ENCODE data around the gene H2BK1. TPM values are rescaled to one million over a fixed set of nuclear protein-coding genes. Genes with fewer than 3 reads are reported as not detected.

H2BK1 gene
- polyA plus RNA-seq, 1 experiment, result not detected

DNA sequence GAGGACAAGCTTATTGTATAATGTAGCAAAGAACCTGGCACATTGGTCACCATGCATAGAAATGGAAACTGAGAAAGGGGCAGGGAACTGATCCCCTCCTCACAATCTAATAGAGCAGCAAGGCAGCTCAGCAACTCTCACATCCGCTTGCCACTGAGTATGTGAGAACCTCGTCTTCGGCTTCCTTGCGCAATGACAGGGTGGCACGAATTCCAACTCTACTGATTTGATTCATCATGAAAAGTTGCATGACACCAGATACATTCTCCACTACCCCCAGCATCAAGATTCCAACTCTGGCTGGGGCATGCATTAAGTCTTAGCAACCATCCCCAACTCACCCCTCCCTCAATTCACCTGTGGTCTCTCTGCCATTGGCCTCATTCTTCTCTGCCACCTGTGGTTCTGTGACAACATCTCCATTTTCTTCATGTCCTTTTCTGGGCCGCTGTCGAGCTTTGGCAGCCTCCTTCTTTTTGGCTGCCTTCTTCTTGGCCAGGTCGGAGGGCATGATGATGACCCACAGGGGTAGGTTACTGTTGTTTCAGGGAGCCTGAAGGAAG lies 15.7 kb upstream of the H2BK1 start:
- ChIA-PET POLR2A (no interaction called here), CTCF (interaction anchor here (0.9 to 8.4 kb wide), 3 partner anchors 18 to 115 kb away, joined by 3 to 64 read pairs (median 6); no protein-coding TSS in a partner anchor)
- H3K27ac ChIP-seq (ENCODE audit: low read depth, low read length), result no peak overlapping the region

GRCh38 chr7:151223728-151224127 lies 13.4 kb upstream of the H2BK1 start:
- Histone ChIP-seq H3K4me3 (ENCODE audit: low read depth, low read length) (no peak overlapping the region), H3K9me3 (ENCODE audit: control insufficient read depth, insufficient read depth, low read length) (no peaks in the 10 kb centered on the region), H3K27ac (ENCODE audit: low read depth, low read length) (no peak overlapping the region), H3K27me3 (ENCODE audit: control insufficient read depth, insufficient read depth, low read length) (no peaks in the 10 kb centered on the region)
- ChIA-PET POLR2A (no interaction called here), CTCF (interaction anchor here (1.2 to 8.4 kb wide), 2 partner anchors 20 to 80 kb away, joined by 3 to 64 read pairs; no protein-coding TSS in a partner anchor)
- TF ChIP-seq, protein P1, sequence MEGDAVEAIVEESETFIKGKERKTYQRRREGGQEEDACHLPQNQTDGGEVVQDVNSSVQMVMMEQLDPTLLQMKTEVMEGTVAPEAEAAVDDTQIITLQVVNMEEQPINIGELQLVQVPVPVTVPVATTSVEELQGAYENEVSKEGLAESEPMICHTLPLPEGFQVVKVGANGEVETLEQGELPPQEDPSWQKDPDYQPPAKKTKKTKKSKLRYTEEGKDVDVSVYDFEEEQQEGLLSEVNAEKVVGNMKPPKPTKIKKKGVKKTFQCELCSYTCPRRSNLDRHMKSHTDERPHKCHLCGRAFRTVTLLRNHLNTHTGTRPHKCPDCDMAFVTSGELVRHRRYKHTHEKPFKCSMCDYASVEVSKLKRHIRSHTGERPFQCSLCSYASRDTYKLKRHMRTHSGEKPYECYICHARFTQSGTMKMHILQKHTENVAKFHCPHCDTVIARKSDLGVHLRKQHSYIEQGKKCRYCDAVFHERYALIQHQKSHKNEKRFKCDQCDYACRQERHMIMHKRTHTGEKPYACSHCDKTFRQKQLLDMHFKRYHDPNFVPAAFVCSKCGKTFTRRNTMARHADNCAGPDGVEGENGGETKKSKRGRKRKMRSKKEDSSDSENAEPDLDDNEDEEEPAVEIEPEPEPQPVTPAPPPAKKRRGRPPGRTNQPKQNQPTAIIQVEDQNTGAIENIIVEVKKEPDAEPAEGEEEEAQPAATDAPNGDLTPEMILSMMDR (IDR thresholded peaks at IDR 0.05; ENCODE audit: low read depth, low read length), result no peak
- no peak for DNase-seq (ENCODE audit: low read depth, low spot score)

More for the DNA sequence above, 15.7 kb upstream of the H2BK1 start:
- no peaks in the 10 kb centered on the region for H3K9me3 ChIP-seq (ENCODE audit: control insufficient read depth, insufficient read depth, low read length)
- peak overlapping the region; percentile 91 for H3K4me3 ChIP-seq (ENCODE audit: low read depth, low read length)
- no peak for DNase-seq (ENCODE audit: low read depth, low spot score)
- H3K27me3 ChIP-seq (ENCODE audit: control insufficient read depth, insufficient read depth, low read length), result no peaks in the 10 kb centered on the region
- TF ChIP-seq, protein P1 (IDR thresholded peaks at IDR 0.05; ENCODE audit: low read depth, low read length), result no peak

DNA sequence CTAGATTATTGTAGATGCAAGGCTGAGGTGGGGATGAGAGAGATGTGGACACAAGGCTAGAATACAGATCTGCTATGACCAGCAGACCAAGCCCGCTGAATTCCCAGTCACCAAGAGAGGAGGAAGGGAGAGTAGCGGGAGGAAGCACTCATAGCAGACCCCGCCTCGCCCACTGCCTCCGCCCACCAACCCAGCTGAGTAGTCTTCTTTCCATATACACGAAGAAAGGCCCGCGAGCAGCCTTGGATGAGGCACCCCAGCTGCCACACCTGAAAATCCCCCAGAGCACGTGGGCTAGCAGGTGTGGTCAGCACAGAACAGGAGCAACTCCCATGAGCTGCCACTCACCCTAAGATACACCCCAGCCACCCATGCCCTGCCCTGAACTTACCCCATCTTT lies 7.9 kb upstream of the H2BK1 start:
- Histone ChIP-seq H3K27ac (ENCODE audit: low read depth, low read length) (no peak overlapping the region), H3K9me3 (ENCODE audit: control insufficient read depth, insufficient read depth, low read length) (no peaks in the 10 kb centered on the region), H3K27me3 (ENCODE audit: control insufficient read depth, insufficient read depth, low read length) (no peaks in the 10 kb centered on the region), H3K4me3 (ENCODE audit: low read depth, low read length) (no peak overlapping the region)
- ChIA-PET CTCF (interaction anchor here (1.1 kb wide), 1 partner anchor 26 kb away, joined by 6 read pairs; no protein-coding TSS in a partner anchor), POLR2A (no interaction called here)
- TF ChIP-seq, protein P1 (IDR thresholded peaks at IDR 0.05; ENCODE audit: low read depth, low read length), result no peak
- DNase-seq (ENCODE audit: low read depth, low spot score), result no peak

GRCh38 chr7:151215396-151215795 lies 5.1 kb upstream of the H2BK1 start:
- no peak for DNase-seq (ENCODE audit: low read depth, low spot score)
- POLR2A ChIA-PET, result no interaction called here

DNA sequence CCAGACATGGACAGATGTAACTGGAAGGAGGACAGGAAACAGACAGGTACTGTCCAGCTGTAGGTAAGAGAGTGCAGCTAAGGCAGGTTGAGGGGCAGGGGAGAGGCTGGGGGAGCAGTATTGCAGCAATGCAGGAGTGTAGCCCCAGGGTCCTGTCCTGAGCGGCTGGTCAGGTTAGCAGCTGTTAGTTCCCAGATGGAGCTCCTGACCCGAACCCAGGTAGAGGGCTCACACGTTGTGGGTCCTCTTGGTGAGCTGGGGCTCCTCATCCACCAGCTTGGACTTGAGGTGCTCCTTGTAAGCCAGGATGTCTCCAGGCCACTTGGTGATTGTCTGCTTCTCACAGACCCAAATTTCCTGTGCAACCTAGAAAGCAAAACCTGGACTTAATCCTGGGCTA lies 3.5 kb upstream of the H2BK1 start:
- ChIA-PET CTCF (interaction anchor here (0.6 to 1.1 kb wide), 2 partner anchors 13 to 90 kb away, joined by 3 to 4 read pairs; no protein-coding TSS in a partner anchor), POLR2A (no interaction called here)

More at GRCh38 chr7:151215396-151215795, 5.1 kb upstream of the H2BK1 start:
- TF ChIP-seq, protein P1 (IDR thresholded peaks at IDR 0.05; ENCODE audit: low read depth, low read length), result no peak
- Histone ChIP-seq H3K4me3 (ENCODE audit: low read depth, low read length) (no peak overlapping the region), H3K9me3 (ENCODE audit: control insufficient read depth, insufficient read depth, low read length) (no peaks in the 10 kb centered on the region), H3K27me3 (ENCODE audit: control insufficient read depth, insufficient read depth, low read length) (no peaks in the 10 kb centered on the region), H3K27ac (ENCODE audit: low read depth, low read length) (no peak overlapping the region)
- CTCF ChIA-PET, result interaction anchor here (1.4 kb wide), 1 partner anchor 100 kb away, joined by 3 read pairs; no protein-coding TSS in a partner anchor

More for the DNA sequence above, 3.5 kb upstream of the H2BK1 start:
- Histone ChIP-seq H3K27me3 (ENCODE audit: control insufficient read depth, insufficient read depth, low read length) (peaks cover 6% of the 10 kb centered on the region), H3K4me3 (ENCODE audit: low read depth, low read length) (no peak overlapping the region), H3K9me3 (ENCODE audit: control insufficient read depth, insufficient read depth, low read length) (no peaks in the 10 kb centered on the region), H3K27ac (ENCODE audit: low read depth, low read length) (no peak overlapping the region)
- DNase-seq (ENCODE audit: low read depth, low spot score), result no peak
- TF ChIP-seq, protein P1 (IDR thresholded peaks at IDR 0.05; ENCODE audit: low read depth, low read length), result no peak
